ENCODE measurements around the gene PPARG.

Gene PPARG

GRCh38 chr3:12408984-12409683 lies 120.3 kb downstream of the PPARG start:
- no peak for DNase-seq (ENCODE audit: low read depth in 2 of 3, low spot score in 2 of 3)

GRCh38 chr3:12409684-12410596 lies 121.1 kb downstream of the PPARG start:
- no peak for DNase-seq (ENCODE audit: low read depth in 2 of 3, low spot score in 2 of 3)

- DNase-seq (ENCODE audit: low read depth in 2 of 3, low spot score in 2 of 3), result no peak
Observed at GRCh38 chr3:12413721-12414255, 124.9 kb downstream of the PPARG start.

GRCh38 chr3:12415014-12415680 lies 126.3 kb downstream of the PPARG start:
- no peak for DNase-seq (ENCODE audit: low read depth in 2 of 3, low spot score in 2 of 3)

GRCh38 chr3:12416731-12417130 lies 127.9 kb downstream of the PPARG start:
- DNase-seq (ENCODE audit: low read depth in 2 of 3, low spot score in 2 of 3), result no peak

GRCh38 chr3:12420393-12420792 lies 131.5 kb downstream of the PPARG start:
- DNase-seq (ENCODE audit: low read depth in 2 of 3, low spot score in 2 of 3), result no peak

GRCh38 chr3:12421132-12421531 lies 132.3 kb downstream of the PPARG start:
- DNase-seq (ENCODE audit: low read depth in 2 of 3, low spot score in 2 of 3), result no peak

- no peak for DNase-seq (ENCODE audit: low read depth in 2 of 3, low spot score in 2 of 3)
Observed at GRCh38 chr3:12423131-12423530, 134.3 kb downstream of the PPARG start.

GRCh38 chr3:12423918-12424630 lies 135.2 kb downstream of the PPARG start:
- DNase-seq (ENCODE audit: low read depth in 2 of 3, low spot score in 2 of 3), result peak in 1 of 3 experiments; percentile 29

- no peak for DNase-seq (ENCODE audit: low read depth in 2 of 3, low spot score in 2 of 3)
Observed at GRCh38 chr3:12424635-12425319, 135.9 kb downstream of the PPARG start.

GRCh38 chr3:12425850-12426579 lies 137.1 kb downstream of the PPARG start:
- no peak for DNase-seq (ENCODE audit: low read depth in 2 of 3, low spot score in 2 of 3)

- no peak for DNase-seq (ENCODE audit: low read depth in 2 of 3, low spot score in 2 of 3)
Observed at GRCh38 chr3:12427551-12427950, 138.7 kb downstream of the PPARG start.

GRCh38 chr3:12428126-12428525 lies 139.3 kb downstream of the PPARG start:
- no peak for DNase-seq (ENCODE audit: low read depth in 2 of 3, low spot score in 2 of 3)

- DNase-seq (ENCODE audit: low read depth in 2 of 3, low spot score in 2 of 3), result no peak
Observed at GRCh38 chr3:12430086-12430485, 141.2 kb downstream of the PPARG start.

- DNase-seq (ENCODE audit: low read depth in 2 of 3, low spot score in 2 of 3), result no peak
Observed at GRCh38 chr3:12433823-12434222, 145.0 kb downstream of the PPARG start.

GRCh38 chr3:12436514-12437220 lies 147.8 kb downstream of the PPARG start:
- DNase-seq (ENCODE audit: low read depth in 2 of 3, low spot score in 2 of 3), result no peak

- DNase-seq (ENCODE audit: low read depth in 2 of 3, low spot score in 2 of 3), result no peak
Observed at GRCh38 chr3:12437221-12437605, 148.3 kb downstream of the PPARG start.

- no peak for DNase-seq (ENCODE audit: low read depth in 2 of 3, low spot score in 2 of 3)
Observed at GRCh38 chr3:12437861-12438260, 149.0 kb downstream of the PPARG start.

- DNase-seq (ENCODE audit: low read depth in 2 of 3, low spot score in 2 of 3), result no peak
Observed at GRCh38 chr3:12438318-12438717, 149.4 kb downstream of the PPARG start.

Measured in activated CD8-positive, alpha-beta memory T cell treated with anti-CD3 and anti-CD28 coated beads for 48 hours (primary cell).